Dermis microvascular lymphatic vessel endothelial cell (primary cell): ENCODE data around the gene NUTM2E. TPM values are rescaled to one million over a fixed set of nuclear protein-coding genes. Genes with fewer than 3 reads are reported as not detected.
"Not testable (repeated sequence)": the region's sequence is repeated elsewhere in the genome, so short reads cannot be mapped to it uniquely, and the experiment has no call there.

Source experiments
- DNase-seq, 2 donors: peaks; one replicate each; pipeline versions ENCODE4 v3.0.0 to v3.0.0-alpha.2; 2010; ENCODE audit warnings: low read depth in 2 of 2
- total RNA-seq: library from RNA; depleted of rRNA; stranded (reverse); fragments of >200 nt; gene quantifications from 2 replicates; pipeline ENCODE4 v1.2.1, GENCODE V29; 2014

NUTM2E gene
- total RNA-seq, 1 donor from 2014 or later = not detected

GRCh38 chr10:79866903-79867551 lies 40.5 kb downstream of the NUTM2E start:
- not testable (repeated sequence) for DNase-seq

DNA sequence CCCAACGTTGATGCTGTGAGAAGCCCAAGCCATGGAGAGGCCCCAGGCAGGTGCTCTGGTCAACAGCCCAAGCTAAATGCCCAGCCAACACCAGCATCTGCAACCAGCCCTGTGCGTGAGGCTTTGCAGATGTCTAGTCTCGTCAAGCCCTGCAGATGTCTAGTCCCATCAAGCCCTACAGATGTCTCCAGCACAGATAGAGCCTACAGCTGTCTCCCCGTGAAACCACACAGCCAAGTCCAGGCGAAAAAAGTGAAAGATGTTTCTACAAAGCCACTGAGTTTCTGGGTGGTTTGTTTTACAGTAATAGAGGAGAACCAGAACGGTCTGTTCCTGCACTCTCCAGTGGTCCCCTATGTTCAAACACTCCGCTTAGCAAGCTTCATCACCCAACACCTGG lies 41.5 kb downstream of the NUTM2E start:
- DNase-seq = not testable (repeated sequence)

GRCh38 chr10:79869439-79870097 lies 43.0 kb downstream of the NUTM2E start:
- DNase-seq = not testable (repeated sequence)

- not testable (repeated sequence) for DNase-seq
Observed at GRCh38 chr10:79871729-79872128, 45.2 kb downstream of the NUTM2E start.

Other genes starting within 250 kb of the NUTM2E start
- not detected in 2 replicates for gene SFTPA1, start 215.8 kb upstream of the NUTM2E start, total RNA-seq
- gene NUTM2B, start 123.5 kb upstream of the NUTM2E start, total RNA-seq = under 0.01 and 0.26 TPM in 2 replicates
- not detected in 2 replicates for gene SFTPD, start 122.4 kb downstream of the NUTM2E start, total RNA-seq